Gastroesophageal sphincter (tissue), 4 donors: ENCODE data around the gene CHD6. TPM values are rescaled to one million over a fixed set of nuclear protein-coding genes. Genes with fewer than 3 reads are reported as not detected.

Experiments
- ATAC-seq: fragments of 150-250 bp; one replicate; pipeline ENCODE4 v1.9.1; 2016; ENCODE audit warnings: mild to moderate bottlenecking, moderate library complexity
- H3K27ac ChIP-seq, 4 donors: fragments of 200-600 bp; sonication (generic) in 3 of 4; 1 replicate in 3 of 4; 2 replicates in 1 of 4; pipeline ENCODE4 v1.5.1; 2016 to 2019
- H3K27me3 ChIP-seq: fragments of 200-600 bp; sonication (generic); one replicate; pipeline ENCODE4 v1.5.1; 2019
- H3K36me3 ChIP-seq, 2 donors: fragments of 200-600 bp; sonication (generic); one replicate each; pipeline ENCODE4 v1.5.1; 2019; ENCODE audit warnings: control low read depth in 1 of 2
- H3K4me1 ChIP-seq, 3 donors: fragments of 200-600 bp; sonication (generic); 1 replicate in 2 of 3; 2 replicates in 1 of 3; pipeline ENCODE4 v1.5.1; 2016 to 2019; ENCODE audit warnings: control low read depth in 2 of 3
- H3K4me3 ChIP-seq, 2 donors: fragments of 200-600 bp; sonication (generic); one replicate each; pipeline ENCODE4 v1.5.1; 2019; ENCODE audit warnings: mild to moderate bottlenecking in 1 of 2, moderate library complexity in 1 of 2
- H3K9me3 ChIP-seq, 3 donors: fragments of 200-600 bp; sonication (generic); one replicate each; pipeline ENCODE4 v1.5.1; 2017 to 2019; ENCODE audit warnings: control low read depth in 2 of 3
- EP300 ChIP-seq: sonication (generic); formaldehyde crosslinking; IDR thresholded peaks from one replicate; pipeline ENCODE4 v1.6.1; 2017; ENCODE audit warnings: antibody characterized with exemption, mild to moderate bottlenecking
- POLR2A ChIP-seq, 2 donors: fragments of 450-650 bp; IDR thresholded peaks; one replicate each; pipeline ENCODE4 v1.6.1; 2017; ENCODE audit warnings: antibody characterized with exemption in 2 of 2, mild to moderate bottlenecking in 2 of 2, moderate library complexity in 1 of 2
- POLR2AphosphoS5 ChIP-seq: sonication (generic); formaldehyde crosslinking; IDR thresholded peaks from one replicate; pipeline ENCODE4 v1.6.1; 2017; ENCODE audit warnings: antibody characterized with exemption
- WGBS, 2 donors: methylation state at CpG; one replicate each; pipeline ENCODE4 v1.1.5; 2018; ENCODE audit warnings: low coverage in 1 of 2; 5-methylcytosine and 5-hydroxymethylcytosine counted together
- total RNA-seq, 4 donors: library from RNA; depleted of rRNA; stranded (reverse); fragments of >200 nt; gene quantifications; one replicate each; pipeline ENCODE4 v1.1.0, GENCODE V29; 2016
- TF ChIP-seq, protein P1 (sequence below), 4 experiments: fragments of 200-600 bp in 2 of 4; fragments of 450-650 bp in 2 of 4; sonication (generic) in 1 of 4; IDR thresholded peaks; one replicate each; pipeline ENCODE4 v1.5.1; 2017 to 2019; ENCODE audit warnings: antibody characterized with exemption in 4 of 4, mild to moderate bottlenecking in 2 of 4, moderate library complexity in 2 of 4

CHD6 gene
- total RNA-seq, 4 donors from 2014 or later: 37.4 to 58.3 (median 40.4) TPM

DNA sequence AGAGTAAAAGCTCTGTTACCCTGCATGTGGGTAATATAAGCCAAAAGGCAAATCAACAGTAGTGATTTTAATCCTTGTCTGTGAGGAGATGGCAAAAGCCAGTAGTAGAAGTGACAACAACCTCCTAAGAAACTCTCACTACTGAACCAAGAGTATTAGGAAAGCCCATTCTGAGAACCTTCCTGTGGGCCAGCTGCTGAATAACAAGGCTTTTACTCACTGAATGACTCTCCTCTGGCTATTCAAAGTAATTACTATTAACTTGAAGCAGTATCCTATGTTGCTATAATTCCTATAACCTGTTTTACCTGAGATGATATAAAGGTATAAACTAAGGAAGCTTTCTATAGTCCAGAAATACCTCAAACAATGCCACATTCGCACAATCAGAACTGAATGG, 55.1 kb downstream of the CHD6 start:
- no peak overlapping the region for H3K4me3 ChIP-seq
- no peaks in the 10 kb centered on the region for H3K36me3 ChIP-seq
- H3K4me1 ChIP-seq: peaks cover 0 to 28% (median 0%) of the 10 kb centered on the region in 3 donors
- H3K9me3 ChIP-seq: no peaks in the 10 kb centered on the region
- 92 to 100% methylated on average over 1 of the region's 1 CpG for WGBS, 2 donors
- H3K27me3 ChIP-seq: no peaks in the 10 kb centered on the region
- no peak overlapping the region for H3K27ac ChIP-seq
- TF ChIP-seq, protein P1, sequence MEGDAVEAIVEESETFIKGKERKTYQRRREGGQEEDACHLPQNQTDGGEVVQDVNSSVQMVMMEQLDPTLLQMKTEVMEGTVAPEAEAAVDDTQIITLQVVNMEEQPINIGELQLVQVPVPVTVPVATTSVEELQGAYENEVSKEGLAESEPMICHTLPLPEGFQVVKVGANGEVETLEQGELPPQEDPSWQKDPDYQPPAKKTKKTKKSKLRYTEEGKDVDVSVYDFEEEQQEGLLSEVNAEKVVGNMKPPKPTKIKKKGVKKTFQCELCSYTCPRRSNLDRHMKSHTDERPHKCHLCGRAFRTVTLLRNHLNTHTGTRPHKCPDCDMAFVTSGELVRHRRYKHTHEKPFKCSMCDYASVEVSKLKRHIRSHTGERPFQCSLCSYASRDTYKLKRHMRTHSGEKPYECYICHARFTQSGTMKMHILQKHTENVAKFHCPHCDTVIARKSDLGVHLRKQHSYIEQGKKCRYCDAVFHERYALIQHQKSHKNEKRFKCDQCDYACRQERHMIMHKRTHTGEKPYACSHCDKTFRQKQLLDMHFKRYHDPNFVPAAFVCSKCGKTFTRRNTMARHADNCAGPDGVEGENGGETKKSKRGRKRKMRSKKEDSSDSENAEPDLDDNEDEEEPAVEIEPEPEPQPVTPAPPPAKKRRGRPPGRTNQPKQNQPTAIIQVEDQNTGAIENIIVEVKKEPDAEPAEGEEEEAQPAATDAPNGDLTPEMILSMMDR (IDR thresholded peaks at IDR 0.05): no peak
- no peak for TF ChIP-seq EP300
- no peak for ATAC-seq

DNA sequence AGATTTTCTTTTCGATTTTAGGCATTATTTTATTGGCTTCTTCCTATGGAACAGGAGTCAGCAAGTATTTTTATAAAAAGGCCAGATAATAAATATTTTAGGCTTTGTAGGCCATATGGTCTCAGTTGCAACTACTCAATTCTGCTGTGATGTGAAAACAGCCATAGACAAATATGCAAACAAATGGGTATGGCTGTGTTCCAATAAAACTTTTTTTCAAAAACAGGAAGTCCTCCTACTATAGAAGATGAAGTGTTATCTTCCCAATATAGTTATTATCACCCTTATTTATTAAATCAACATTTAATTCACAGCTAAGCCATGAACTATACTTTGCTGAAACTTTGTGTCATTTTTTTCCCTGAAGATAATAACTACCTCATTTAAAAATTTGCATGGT, 57.2 kb downstream of the CHD6 start:
- 86% methylated on average over 1 of the region's 1 CpG; no CpG with 5 or more reads in 1 of the 2 donors for WGBS, 2 donors
- Histone ChIP-seq H3K27me3 (no peaks in the 10 kb centered on the region), H3K4me3 (no peak overlapping the region), H3K27ac (no peak overlapping the region), H3K4me1 (peaks cover 0 to 40% (median 0%) of the 10 kb centered on the region in 3 donors), H3K9me3 (no peaks in the 10 kb centered on the region), H3K36me3 (no peaks in the 10 kb centered on the region)
- ATAC-seq: no peak
- TF ChIP-seq POLR2A (IDR thresholded peaks at IDR 0.05): no peak
- TF ChIP-seq POLR2AphosphoS5: no peak
- TF ChIP-seq EP300: no peak
- TF ChIP-seq, protein P1 (IDR thresholded peaks at IDR 0.05): no peak

DNA sequence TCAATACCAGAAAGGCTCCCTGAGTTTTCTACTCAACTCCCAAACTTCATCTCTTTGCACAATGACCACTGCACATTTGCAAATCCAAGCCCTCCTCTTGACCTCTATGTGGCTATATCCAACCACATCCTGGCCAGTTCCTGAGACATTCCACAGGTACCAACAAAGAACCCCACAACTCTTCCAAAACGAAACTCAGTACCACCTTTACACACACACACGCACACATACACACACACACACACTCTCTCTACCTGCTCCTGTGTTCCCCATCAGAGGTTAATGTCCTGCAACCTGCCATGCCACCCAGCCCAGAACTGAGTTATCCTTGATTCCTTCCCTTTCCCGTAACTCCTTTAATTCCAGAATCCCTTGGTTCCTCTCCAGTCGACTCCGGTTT, 58.5 kb downstream of the CHD6 start:
- no peak for ATAC-seq
- Histone ChIP-seq H3K36me3 (no peaks in the 10 kb centered on the region), H3K27me3 (no peaks in the 10 kb centered on the region), H3K9me3 (no peaks in the 10 kb centered on the region), H3K4me3 (no peak overlapping the region), H3K4me1 (peaks cover 0 to 40% (median 0%) of the 10 kb centered on the region in 3 donors), H3K27ac (no peak overlapping the region)
- WGBS, 2 donors: 80 to 94% methylated on average over 5 of the region's 5 CpGs
- TF ChIP-seq, protein P1 (IDR thresholded peaks at IDR 0.05): no peak
- no peak for TF ChIP-seq POLR2AphosphoS5
- no peak for TF ChIP-seq EP300
- TF ChIP-seq POLR2A (IDR thresholded peaks at IDR 0.05): no peak

DNA sequence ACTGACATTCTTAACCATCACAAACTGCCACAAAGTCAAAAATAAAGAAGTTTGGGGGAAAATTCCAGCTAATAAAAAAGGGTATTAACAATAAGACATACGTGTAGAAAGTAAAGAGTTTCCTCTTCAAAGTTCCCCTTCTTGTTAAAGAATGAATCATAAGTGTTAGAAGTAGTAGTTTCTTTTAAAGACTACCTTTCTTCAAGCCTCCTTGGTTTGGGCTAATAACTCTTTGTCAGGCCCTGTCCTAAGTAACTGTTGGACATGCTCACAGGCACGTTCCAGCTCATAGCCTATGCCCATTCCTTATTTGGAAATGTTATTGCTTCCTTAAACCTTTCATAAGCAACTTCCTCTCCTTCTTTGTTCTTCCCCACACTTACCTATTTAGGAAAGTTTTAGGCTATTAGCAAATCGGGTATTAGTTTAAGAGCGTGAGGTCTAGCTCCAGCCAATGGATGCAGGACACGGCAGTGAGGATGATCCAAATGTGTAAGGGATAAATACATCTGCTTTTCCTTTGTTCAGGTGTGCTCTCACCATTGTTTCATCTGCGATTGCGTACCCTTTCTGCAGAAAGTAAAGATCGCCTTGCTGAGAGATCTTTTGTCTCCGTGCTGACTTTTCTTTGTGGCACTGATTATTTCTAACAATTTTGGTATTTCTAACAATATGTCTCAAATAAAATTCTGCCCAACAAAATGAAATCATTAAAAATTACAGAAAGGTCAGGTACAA, 64.9 kb downstream of the CHD6 start:
- no peaks in the 10 kb centered on the region for H3K9me3 ChIP-seq
- ATAC-seq: no peak
- no peak overlapping the region for H3K4me3 ChIP-seq
- 82 to 84% methylated on average over 8 to 9 of the region's 9 CpGs for WGBS, 2 donors
- peaks cover 0 to 7% of the 10 kb centered on the region in 2 donors for H3K36me3 ChIP-seq
- TF ChIP-seq, protein P1 (IDR thresholded peaks at IDR 0.05): no peak
- TF ChIP-seq EP300 (no peak), POLR2A (IDR thresholded peaks at IDR 0.05) (no peak), POLR2AphosphoS5 (no peak)
- H3K27me3 ChIP-seq: no peaks in the 10 kb centered on the region
- H3K4me1 ChIP-seq: peaks cover 0 to 21% (median 0%) of the 10 kb centered on the region in 3 donors
- no peak overlapping the region for H3K27ac ChIP-seq
